ENCODE results near the gene KCNJ9. TPM values are rescaled to one million over a fixed set of nuclear protein-coding genes. Genes with fewer than 3 reads are reported as not detected.

Gene KCNJ9
- total RNA-seq, 1 experiment from 2014 or later: 0.09 TPM

GRCh38 chr1:160094291-160094625 lies 12.9 kb downstream of the KCNJ9 start:
- H3K27ac ChIP-seq (ENCODE audit: insufficient read length, low read depth, low read length): no peak overlapping the region
- peaks cover 35 to 39% of the 10 kb centered on the region in 2 experiments for H3K4me1 Mint-ChIP-seq
- H3K79me1 ChIP-seq (ENCODE audit: insufficient read depth, low read depth, low read length, poor library complexity, severe bottlenecking): no peaks in the 10 kb centered on the region
- H2BK5ac ChIP-seq (ENCODE audit: insufficient read length, low read length): no peak overlapping the region
- peaks cover 10 to 36% (median 31%) of the 10 kb centered on the region in 3 experiments for H3K36me3 Mint-ChIP-seq (ENCODE audit: insufficient read depth in 1 of 3, low read depth in 3 of 3)
- H2BK120ac ChIP-seq (ENCODE audit: low read depth, low read length, poor library complexity, severe bottlenecking): no peak overlapping the region
- peaks cover 11% of the 10 kb centered on the region for H3K23me2 ChIP-seq (ENCODE audit: insufficient read length, low read depth, low read length, poor library complexity, severe bottlenecking)
- H3K4ac ChIP-seq (ENCODE audit: low read depth, low read length): no peak overlapping the region
- H3K4me2 ChIP-seq (ENCODE audit: insufficient read depth, insufficient read length, low read length): no peak overlapping the region
- H4K20me1 ChIP-seq (ENCODE audit: control insufficient read depth, insufficient read depth, insufficient read length): no peaks in the 10 kb centered on the region
- H3K23ac ChIP-seq (ENCODE audit: insufficient read length, low read depth, low read length): no peak overlapping the region
- no peak overlapping the region for H3K4me3 Mint-ChIP-seq
- peaks cover 19% of the 10 kb centered on the region for H3K4me1 ChIP-seq (ENCODE audit: insufficient read depth, low read length)
- H2AK5ac ChIP-seq (ENCODE audit: insufficient read length, low read length): no peak overlapping the region
- no peak overlapping the region for H3K18ac ChIP-seq (ENCODE audit: insufficient read length, low read depth, low read length)
- no peak overlapping the region for H2BK15ac ChIP-seq (ENCODE audit: low read depth, low read length)
- no peaks in the 10 kb centered on the region for H3K9me3 ChIP-seq (ENCODE audit: control insufficient read depth, low read depth, low read length)
- no peaks in the 10 kb centered on the region for H3K27me3 ChIP-seq (ENCODE audit: insufficient read depth, low read length)
- H3K27me3 Mint-ChIP-seq (ENCODE audit: low read depth): no peaks in the 10 kb centered on the region; the same call in 1 of the 2 replicates
- H4K5ac ChIP-seq (ENCODE audit: insufficient read length, low read depth, low read length): no peak overlapping the region
- H3K9ac ChIP-seq (ENCODE audit: extremely low read depth, insufficient read length, low read length): no peak overlapping the region
- no peak for TF ChIP-seq CTCF (conservative IDR thresholded peaks at IDR 0.05)
- H4K8ac ChIP-seq (replicated peaks; ENCODE audit: insufficient read length, low read depth, low read length): no peak overlapping the region
- H3K9me3 Mint-ChIP-seq: no peaks in the 10 kb centered on the region
- no peak overlapping the region for H4K91ac ChIP-seq (ENCODE audit: insufficient read length, low read depth, low read length)
- no peak for DNase-seq
- H2BK12ac ChIP-seq (ENCODE audit: insufficient read length, low read depth, low read length): no peak overlapping the region
- no peak overlapping the region for H2AFZ ChIP-seq (ENCODE audit: low read length)
- no peak overlapping the region for H3K14ac ChIP-seq (ENCODE audit: insufficient read depth, low read length)
- no CpG with 5 or more reads among the region's 4 CpGs for WGBS (ENCODE audit: extremely low coverage, insufficient read length, low lambda C conversion rate)
- 0 out of 7 replicates have a peak overlapping the region, but pooled peaks of 1 of the 3 experiments have one; percentile 5 for H3K27ac Mint-ChIP-seq
- H3T11ph ChIP-seq (ENCODE audit: low read length): no peak overlapping the region
- no peak overlapping the region for H3K56ac ChIP-seq (ENCODE audit: insufficient read length, low read depth, low read length)
- H3K79me2 ChIP-seq (ENCODE audit: insufficient read depth, low read length): peaks cover 3% of the 10 kb centered on the region; the same call in 1 of the 2 replicates
- no peak overlapping the region for H2BK20ac ChIP-seq (ENCODE audit: low read depth, low read length, poor library complexity, severe bottlenecking)
